GM13977 (cell line): ENCODE measurements around the gene MSLN.

Experiments
- DNase-seq: peaks from one replicate; pipeline ENCODE4 v3.0.0; 2012; ENCODE audit warnings: low spot score
- CTCF ChIP-seq: IDR thresholded peaks from 2 replicates; pipeline ENCODE4 v1.5.1; 2012; ENCODE audit warnings: mild to moderate bottlenecking, control low read depth; ENCODE audit not compliant: insufficient read depth; ENCODE audit errors: extremely low read depth, missing control alignments
- in situ Hi-C: fragments of 300-500 bp; cut with MboI; formaldehyde crosslinking; loops from one replicate; pipeline ENCODE4 v1.12.0; 2022; ENCODE audit warnings: low sequenced_read_pairs, low pct_unique_long_range_greater_than_20kb, mixed read lengths, inconsistent platforms; ENCODE audit not compliant: unreplicated experiment

MSLN gene

DNA sequence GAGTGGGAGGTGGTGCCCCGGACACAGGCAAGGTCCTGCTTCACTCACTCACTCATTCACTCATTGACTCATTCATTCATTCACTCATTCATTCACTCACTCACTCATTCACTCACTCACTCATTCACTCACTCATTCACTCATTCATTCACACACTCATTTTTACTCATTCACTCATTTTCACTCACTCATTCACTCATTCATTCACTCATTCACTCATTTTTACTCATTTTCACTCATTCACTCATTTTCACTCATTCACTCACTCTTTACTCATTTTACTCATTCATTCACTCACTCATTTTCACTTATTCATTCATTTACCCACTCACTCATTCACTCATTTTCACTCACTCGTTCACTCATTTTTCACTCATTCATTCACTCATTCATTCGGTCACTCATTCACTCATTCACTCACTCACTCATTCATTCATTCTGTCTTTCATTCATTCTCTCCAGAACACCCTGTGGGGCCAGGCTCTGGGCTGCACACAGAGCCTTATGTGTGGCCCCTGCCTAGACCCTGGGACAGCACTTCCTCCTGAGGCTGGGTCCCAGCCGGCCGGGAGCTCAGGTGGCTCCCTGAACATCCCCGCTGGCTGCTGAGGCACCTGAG, 18.5 kb downstream of the MSLN start:
- no peak for TF ChIP-seq CTCF
- no peak for DNase-seq
- in situ Hi-C loops = no loop called here

GRCh38 chr16:779561-779960, 19.0 kb downstream of the MSLN start:
- no peak for TF ChIP-seq CTCF

GRCh38 chr16:780296-780695, 19.8 kb downstream of the MSLN start:
- DNase-seq = no peak
- in situ Hi-C loops = no loop called here
- no peak for TF ChIP-seq CTCF

More at GRCh38 chr16:779561-779960, 19.0 kb downstream of the MSLN start:
- DNase-seq = no peak
- in situ Hi-C loops = no loop called here

GRCh38 chr16:781346-782010, 20.9 kb downstream of the MSLN start:
- no peak for TF ChIP-seq CTCF
- in situ Hi-C loops = no loop called here
- DNase-seq = no peak

DNA sequence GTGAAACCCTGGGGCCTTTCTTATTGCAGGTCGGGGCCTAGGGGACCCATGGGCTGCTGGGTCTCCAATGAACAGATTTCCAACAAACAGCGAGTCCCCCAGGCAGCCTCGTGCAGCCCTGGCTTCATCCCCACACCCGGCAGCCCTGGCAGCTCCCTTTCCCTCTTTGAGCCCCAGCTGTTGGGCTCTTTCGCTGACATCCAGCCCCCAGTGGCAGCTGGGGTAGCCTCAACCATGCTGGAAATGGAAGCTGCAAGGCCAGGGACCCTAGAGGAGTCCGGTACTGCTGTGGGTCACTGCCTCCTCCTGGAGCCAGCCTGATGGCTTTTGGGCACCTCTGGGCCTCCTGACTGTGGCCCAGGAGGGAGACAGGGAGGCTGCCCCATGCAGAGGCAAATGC, 21.7 kb downstream of the MSLN start:
- no peak for DNase-seq
- in situ Hi-C loops = no loop called here
- no peak for TF ChIP-seq CTCF

GRCh38 chr16:782766-783403, 22.4 kb downstream of the MSLN start:
- no peak for DNase-seq
- TF ChIP-seq CTCF = no peak

More at GRCh38 chr16:782766-783403, 22.4 kb downstream of the MSLN start:
- in situ Hi-C loops = no loop called here
